NAMALWA (cell line): ENCODE measurements around the gene HPGDS.
"Not testable (repeated sequence)": the region's sequence is repeated elsewhere in the genome, so short reads cannot be mapped to it uniquely, and the experiment has no call there.

Experiments used
- DNase-seq: peaks from one replicate; pipeline ENCODE4 v3.0.0-alpha.2; 2015; ENCODE audit warnings: low spot score

The HPGDS gene

DNA sequence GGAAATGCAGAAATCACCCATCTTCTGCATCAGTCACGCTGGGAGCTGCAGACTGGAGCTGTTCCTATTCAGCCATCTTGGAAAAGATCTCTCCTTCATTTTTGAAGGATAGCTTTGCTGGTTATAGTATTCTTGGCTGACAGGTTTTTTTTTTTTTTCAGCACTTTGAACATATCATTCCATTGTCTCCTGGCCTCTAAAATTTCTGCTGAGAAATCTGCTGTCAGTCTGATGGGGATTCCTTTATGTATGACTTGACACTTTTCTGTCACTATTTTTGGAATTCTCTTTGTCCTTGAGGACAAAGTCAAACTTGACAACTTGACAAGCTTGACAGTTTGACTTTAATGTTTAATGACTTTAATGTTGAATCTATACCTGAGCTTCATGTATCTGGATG is 16.8 kb downstream of the HPGDS start:
- no peak for DNase-seq

DNA sequence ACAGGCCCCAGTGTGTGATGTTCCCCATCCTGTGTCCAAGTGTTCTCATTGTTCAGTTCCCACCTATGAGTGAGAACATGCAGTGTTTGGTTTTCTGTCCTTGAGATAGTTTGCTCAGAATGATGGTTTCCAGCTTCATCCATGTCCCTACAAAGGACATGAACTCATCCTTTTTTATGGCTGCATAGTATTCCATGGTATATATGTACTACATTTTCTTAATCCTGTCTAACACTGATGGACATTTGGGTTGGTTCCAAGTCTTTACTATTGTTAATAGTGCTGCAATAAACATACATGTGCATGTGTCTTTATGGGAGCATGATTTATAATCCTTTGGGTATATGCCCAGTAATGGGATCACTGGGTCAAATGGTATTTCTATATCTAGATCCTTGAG is 22.7 kb downstream of the HPGDS start:
- not testable (repeated sequence) for DNase-seq

DNA sequence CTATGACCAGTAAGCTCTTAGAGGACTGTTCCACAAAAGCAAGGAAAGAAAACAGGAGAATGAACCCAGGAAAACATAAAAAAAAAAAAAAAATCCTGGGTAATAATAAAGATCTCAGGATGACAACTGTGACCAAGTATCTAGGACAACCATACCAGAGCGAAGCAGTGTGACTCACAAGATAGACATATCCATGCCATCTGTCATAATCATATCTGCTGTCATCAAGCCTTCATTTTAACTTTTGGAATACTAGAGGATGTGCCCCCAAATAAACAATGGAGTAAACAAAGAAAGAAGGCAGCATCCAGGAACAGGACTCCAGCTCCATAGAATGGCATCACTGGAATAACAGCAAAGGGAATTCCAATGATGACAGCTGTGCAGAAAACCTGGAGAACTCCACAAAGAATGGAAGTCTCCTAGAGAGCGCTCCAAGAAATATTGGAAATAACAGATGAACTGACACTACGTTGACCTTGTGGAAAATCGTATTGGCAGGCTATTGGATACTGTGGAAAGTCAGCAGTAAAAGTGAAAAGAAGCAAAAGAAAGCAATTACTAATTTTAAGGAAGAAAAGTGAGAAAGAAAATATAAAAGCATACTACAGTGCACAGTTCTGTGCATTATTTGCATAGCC is 35.3 kb downstream of the HPGDS start:
- no peak for DNase-seq

DNA sequence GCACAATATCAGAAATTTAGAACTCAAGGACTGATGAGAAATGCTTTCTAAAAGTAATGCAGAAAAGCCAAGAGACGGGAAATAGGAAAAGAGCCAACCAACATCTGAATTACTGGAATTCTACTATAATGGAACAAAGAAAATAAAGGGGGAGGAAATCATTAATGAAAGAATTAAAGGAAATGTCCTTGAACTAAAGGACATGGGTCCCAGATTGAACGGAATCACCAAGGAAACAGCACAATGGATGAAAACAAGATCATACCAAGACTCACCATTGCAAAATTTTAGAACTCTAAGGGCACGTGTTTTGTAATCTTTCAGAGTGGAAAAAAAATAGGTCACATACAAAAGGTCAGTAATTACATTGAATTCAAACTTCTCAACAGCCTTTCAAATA is 35.9 kb downstream of the HPGDS start:
- DNase-seq, result no peak

DNA sequence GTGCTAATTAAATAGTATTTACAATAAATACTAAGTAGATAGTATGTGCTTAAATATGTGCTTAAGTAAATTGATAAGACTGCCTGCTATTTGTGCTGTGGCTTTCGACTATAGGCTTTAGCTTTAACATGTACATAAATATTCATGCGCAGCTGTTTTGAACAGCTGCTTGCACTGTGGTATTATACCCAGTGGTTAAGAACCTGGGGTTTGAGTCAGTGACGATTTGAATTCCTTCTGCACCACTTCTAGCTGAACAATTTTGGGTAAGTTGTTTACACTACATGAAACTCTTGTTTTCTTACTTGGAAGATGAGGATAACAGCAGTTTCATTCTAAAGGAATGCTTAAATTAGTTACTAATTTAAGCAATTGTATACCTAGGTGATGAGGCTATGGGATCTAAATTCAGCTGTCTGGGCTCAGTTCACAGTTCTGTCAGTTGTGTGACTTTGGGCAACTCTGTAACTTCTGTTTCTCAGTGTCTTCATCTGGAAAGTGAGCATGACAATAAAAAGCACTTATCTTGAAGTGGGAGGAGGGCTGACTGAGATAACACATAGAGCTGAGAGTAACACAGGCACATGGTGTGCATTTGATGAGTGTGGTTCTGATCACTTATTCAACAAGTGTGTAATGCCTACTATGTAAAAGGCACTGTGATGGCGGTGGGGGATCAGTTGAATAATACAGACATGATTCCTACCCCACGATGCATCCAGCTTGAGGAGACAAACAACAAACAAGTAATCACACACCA is 37.0 kb downstream of the HPGDS start:
- no peak for DNase-seq

DNA sequence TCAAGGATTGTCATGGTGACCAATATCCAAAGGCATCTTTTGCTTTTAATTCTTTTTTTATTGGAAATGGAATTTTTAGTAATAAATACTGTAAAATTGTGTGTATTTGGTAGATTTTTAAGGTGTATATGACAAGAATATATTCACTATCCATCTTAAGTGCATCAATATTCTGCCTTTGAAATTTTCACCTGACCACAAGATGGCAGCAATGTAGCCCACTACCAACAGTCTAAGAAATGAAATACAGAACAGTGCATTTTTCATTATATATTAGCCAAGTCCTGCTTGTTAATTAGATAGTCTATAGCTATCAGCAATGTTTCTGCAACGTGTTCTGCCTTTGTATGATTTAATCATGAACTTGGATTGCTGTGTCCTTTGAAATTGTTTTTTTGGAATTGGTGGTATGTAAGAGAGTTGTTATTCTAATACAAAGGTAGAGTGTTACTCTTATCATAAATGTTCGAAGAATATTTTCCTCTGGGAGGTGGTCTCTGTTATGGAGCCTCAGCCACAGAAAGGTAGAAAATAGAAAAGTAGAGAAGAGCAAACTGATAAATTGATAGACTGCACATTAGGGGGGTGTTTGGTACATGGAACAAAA is 38.2 kb downstream of the HPGDS start:
- peak; percentile 60 for DNase-seq

DNA sequence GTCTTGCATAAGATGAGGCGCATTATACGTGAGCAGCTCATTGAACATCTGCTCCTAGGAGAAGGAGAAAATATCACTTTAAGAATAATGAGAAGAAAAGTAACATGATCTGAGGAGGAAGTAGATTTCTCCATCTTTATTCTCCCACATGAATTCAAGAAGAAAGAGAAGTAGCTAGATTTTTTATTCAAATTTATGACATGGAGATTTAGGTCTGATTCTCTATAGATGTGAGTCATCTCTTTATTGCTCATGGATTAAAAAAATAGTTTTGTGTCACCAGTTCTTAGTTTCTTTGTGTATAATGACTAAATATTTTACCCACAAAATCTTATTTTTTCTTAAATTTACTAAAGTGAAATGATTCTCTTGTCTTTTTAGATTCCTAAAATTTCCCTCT is 40.4 kb downstream of the HPGDS start:
- DNase-seq, result no peak

DNA sequence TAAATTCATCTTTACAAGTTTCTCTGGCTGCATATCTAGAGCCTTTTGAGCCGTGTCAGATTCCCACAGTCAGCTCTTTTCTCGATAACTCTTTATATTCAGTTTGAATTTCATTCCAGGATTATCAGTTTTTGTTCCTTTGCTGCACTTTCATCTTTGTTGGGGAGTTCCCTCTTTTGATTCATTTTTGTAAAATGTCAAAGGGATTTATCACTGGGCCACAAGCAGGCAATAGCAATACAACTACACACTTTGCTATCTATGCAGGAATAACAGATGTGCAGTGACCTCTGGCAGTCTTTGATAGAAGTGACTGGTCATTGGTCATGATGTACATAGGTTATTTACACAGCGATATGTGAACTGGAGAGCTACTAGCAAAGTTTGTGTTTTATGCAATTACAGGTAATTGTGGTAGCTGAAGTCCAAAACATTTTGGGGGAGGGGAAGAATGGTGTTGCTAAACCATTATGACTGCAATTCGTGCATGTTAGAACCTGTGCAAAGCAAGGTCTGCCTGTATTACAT is 43.8 kb downstream of the HPGDS start:
- DNase-seq, result no peak

DNA sequence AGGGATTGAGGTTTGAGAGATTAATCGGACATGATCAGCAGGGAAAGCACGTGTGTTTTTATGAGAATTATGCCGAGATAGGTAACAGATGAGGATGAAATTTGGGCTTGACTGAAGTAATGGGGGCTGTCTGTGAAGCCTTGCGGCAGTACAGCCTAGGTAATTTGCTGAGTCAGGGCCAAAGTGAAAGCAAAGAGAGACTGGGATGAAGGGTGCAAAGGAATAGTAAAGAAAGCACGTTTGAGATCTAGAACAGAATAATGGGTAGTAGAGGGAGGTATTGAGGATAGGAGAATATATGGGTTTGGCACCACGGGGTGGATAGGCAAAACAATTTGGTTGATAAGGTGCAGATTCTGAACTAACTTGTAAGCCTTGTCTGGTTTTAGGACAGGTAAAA is 47.2 kb downstream of the HPGDS start:
- not testable (repeated sequence) for DNase-seq

DNA sequence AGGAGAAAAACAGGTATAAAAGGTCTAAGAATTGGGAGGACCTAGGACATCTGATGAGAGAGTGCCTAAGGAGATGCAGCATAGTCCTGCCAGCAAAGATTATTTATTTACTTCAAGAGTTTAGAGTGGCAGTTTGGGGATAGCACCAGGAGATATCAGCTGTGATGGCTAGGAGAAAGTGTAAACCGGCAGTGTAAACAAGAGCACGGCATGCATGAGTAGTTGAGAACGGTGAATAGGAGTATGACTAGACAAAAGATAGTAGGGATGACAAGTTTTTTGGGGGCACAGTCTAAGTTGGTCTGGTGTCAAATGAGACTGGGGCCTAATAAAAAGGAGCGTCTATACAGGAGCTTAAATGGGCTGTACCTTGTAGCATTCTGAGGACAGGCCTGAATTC is 48.7 kb downstream of the HPGDS start:
- DNase-seq, result not testable (repeated sequence)

DNA sequence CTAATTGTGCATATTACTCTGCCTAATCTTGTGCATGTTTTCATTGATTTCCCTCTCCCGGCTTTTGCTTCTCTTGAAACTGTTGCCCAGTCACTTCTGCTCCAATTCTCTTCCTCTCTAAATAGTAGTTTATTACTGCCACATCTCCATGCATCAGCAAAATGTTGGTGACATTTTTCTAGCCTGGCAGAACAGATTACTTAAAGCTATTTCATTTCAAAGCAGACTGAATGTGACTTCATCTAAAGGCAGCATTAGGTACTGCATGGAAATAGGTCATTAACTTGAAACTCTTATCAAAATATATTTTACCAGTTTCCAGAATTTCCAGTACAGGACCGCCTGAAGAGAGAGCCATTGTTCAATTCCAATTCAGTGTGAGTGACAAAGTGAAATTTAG is 52.4 kb downstream of the HPGDS start:
- peak; percentile 16 for DNase-seq

DNA sequence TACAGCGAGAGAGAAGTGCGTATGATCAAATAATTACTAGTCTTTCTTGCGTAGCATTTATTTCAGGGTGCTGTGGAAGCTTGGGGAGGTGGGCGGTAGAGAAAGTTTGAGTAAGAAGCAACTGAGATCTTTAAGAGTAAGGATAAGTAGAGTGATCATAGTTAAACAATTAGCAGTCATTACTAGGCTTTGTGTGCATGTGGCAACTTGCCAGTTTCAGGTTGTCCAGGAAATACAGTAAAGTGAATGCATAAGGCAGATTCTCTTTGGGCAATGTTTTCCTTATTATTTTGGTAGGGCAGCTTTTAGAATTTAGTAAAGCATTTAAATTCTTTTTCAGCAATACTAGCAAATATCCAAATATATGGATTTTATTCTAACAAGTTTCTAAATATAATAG is 57.0 kb downstream of the HPGDS start:
- no peak for DNase-seq

DNA sequence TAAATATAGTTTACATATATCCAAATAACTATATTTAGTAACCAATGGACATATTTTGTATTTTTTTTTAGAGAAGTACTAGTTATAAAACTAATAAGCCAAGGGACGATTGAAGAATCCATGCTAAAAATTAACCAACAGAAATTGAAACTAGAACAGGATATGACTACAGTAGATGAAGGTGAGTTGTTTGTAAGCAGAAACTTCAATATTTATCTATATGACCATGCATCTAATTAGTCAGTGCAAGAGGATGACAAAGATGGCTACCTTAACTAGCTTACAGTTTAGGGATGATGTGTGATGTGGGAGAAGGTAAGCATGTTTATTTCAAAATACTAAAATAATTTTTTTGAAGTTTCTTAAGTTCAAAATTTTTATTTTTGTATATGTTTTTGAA is 57.7 kb downstream of the HPGDS start:
- no peak for DNase-seq

DNA sequence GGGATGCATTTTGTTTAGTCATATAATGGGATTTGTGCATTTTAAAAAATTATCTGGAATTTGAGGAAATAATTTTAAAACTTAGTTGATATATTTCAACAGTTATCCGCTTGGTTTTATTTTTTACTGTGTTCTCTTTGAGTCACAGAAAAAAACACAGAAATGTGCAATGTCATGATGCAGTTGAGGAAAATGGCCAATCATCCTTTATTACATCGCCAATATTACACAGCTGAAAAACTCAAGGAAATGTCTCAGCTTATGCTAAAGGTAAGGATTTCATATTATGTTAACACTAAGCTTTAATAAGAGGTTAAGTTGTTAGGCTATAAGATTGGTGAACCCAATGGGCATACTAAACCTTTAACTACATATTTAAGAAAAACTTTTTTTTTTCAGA is 63.9 kb downstream of the HPGDS start:
- DNase-seq, result no peak

DNA sequence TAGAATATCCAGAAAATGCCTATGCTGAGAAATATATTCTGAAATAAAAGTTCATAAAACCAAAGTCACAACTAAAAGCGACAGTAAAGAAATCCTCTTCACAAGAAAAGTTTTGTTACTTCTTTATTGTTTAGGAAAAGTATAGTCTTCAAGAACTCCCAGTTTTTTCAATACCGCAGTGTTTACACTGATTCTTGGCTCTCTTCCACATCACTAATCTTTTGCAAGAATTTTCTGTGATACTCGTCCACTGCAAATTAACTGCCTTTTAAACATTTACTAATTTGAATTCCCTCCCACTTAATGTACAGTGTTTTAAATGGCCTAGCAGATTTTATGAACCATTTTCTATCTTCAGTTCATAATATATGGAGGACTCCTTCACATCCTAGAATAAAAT is 65.1 kb downstream of the HPGDS start:
- no peak for DNase-seq

DNA sequence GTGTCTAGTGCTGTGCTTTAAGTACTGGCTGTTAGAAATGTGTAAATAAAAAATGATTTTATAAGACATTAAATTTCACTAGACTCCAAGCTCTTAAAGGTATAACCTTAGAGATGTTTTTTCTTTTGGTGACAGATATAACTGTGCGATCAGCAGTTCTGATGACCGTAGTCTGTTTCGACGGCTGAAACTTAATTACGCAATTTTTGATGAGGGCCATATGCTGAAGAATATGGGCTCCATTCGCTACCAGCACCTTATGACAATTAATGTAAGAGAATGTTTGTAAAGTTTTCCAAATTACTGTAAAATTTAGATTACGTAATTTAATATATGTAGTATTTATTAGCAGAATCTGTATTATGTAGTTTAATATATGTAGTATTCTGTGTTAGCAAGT is 66.4 kb downstream of the HPGDS start:
- DNase-seq, result no peak

DNA sequence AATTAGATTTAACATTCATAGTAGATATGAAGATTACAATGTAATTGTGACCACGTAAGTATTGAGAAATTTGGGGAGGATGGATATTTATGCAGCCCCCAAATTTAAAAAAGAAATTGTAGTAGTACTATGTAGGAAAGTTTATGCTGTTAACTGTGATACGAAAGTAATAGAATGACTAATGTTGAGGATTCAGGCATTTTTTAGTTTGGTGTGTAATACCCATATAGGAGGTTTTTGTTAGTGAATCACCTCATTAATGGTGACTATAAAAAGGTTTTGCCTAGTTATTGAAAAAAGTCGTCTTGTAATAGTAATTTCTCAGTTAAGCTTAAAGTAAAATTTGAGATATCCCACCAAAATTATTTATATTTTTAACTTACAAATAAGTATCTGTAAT is 67.7 kb downstream of the HPGDS start:
- no peak for DNase-seq

DNA sequence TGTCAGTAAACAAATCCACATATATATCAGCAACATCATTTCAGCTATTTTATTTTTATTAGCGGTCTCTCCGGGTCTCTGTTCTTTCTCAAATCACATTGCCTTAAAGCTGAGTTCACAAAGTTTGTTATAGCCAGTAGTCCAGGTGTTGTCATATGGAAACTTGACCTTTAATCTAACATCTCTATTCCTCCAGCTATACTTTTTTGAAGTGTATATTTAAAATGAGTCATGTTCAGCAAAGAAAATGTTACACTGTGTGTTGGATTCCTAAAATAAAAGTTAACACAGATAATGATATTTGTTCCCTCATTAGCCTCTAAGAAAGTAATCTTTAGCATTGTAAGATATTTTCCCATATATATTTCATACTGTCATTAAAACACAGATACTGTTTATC is 71.4 kb downstream of the HPGDS start:
- DNase-seq, result no peak

DNA sequence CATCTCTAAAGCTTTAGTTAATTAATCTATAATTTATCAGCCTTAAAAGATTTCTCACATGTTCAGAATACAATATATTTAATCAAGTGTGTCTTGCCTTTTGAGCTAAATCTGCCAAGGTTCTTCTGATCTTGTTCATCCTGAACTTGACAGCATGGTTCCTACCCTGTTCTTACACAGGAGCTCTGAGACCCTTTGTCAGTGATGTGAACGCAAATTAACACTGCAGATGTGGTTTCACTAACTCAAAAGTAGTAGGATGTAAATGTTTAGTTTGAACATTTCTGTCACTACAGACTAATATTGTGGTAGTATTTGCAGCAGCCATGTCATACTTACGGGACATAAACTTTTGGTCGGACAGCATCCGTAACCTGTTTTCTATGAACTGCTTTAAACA is 75.6 kb downstream of the HPGDS start:
- DNase-seq, result no peak

DNA sequence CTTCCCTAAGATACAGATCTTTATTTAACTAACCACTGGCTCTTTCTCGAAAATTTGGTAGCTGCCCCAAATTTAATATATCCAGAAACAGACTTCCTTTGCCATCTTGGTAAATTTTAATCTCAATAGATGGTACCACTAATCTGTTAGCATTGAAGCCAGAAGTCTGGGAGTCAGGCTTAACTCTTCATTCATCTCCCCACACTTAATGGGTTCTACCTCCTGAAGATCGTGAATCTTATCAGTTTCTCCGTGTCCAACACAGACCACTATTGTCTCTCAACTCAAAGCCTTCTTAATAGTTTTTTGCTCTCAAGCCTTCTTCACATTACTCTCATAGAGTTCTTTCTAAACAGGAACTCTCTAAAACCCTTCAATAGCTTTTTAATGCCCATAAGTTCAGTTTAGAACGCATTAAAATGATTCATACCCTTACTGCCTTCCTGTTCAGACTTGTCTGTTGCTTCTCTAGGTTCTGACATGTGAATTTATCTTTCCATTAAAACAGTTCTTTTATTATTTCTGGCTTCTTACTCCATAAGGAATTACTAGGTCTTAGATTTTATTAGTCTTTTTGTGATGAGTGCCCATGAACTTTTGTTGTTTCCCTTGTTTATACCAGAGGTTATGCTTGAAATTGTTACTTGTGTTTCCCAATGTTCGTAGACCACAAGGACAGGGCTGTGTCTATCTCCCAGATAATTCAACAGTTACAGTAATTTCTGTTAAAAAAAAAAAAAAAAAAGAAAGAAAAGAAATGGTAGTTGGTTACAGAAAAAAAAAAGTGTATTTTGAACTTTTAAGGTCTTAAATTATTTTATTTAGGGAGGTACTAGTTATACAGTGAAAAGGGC is 80.2 kb downstream of the HPGDS start:
- DNase-seq, result no peak

DNA sequence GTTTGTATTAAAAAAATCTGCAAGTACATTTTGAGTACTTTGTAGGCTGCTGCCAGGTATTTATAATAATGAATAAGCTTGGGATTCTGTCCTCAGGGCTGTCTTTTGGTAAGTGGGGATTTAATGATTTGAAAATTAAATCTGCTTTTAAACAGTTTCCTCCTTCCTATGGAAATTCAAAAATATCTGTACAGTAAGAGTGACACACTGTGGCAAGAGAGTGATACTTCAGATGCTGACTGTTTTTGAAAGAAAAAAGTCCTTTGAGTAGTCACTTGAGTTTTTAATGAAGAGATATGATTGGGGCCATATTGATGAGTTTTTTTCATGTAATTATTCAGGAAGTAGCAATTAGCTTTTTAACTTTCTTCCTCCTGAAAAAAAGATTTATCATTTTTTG is 85.8 kb downstream of the HPGDS start:
- peak; percentile 39 for DNase-seq

DNA sequence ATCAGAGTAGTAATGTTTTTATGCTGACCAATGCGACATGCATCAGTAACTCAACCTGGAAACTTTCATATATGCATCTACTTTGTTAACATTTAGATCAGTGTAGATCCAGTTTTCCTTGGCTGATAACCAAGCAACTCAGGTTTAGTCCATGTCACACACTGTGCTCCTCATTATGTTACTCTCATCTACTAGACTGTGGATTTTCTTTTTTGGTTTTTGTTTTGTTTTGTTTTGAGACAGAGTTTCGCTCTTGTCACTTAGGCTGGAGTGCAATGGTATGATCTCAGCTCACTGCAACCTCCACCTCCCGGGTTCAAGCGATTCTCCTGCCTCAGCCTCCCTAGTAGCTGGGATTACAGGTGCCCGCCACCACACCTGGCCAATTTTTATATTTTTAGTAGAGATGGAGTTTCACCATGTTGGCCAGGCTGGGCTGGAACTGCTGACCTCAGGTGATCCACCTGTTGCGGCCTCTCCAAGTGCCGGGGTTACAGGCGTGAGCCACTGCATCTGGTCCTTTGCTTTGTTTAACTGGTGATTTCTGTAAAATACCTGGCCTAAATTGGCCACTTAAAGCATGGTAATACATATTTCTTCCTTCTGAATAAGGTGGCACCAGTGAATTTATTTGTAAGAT is 86.4 kb downstream of the HPGDS start:
- DNase-seq, result no peak
